GM12892 (cell line): ENCODE measurements around the gene FAM221A.
"Not testable (repeated sequence)": the region's sequence is repeated elsewhere in the genome, so short reads cannot be mapped to it uniquely, and the experiment has no call there.

Experiments
- DNase-seq: peaks from one replicate; pipeline ENCODE4 v3.0.0; 2011; ENCODE audit not compliant: insufficient read length
- FAIRE-seq: peaks from 2 replicates; lab custom pipeline; 2011; peaks lifted over from hg19 to GRCh38; lab: Jason Lieb, UNC
- POLR2A ChIP-seq: IDR thresholded peaks from 2 replicates; pipeline ENCODE4 v1.6.1; 2011; ENCODE audit warnings: low read depth, low read length, control low read depth
- POLR2AphosphoS5 ChIP-seq: IDR thresholded peaks from 2 replicates; pipeline ENCODE4 v1.6.1; 2011; ENCODE audit warnings: low read depth, low read length, control low read depth
- TAF1 ChIP-seq: IDR thresholded peaks from 2 replicates; pipeline ENCODE4 v1.6.1; 2011; ENCODE audit warnings: low read depth, mild to moderate bottlenecking, control low read depth, low read length, borderline replicate concordance

The FAM221A gene

GRCh38 chr7:23672033-23672432, 8.0 kb upstream of the FAM221A start:
- DNase-seq (no peak), FAIRE-seq (no peak)
- TF ChIP-seq TAF1 (no peak), POLR2A (no peak)

DNA sequence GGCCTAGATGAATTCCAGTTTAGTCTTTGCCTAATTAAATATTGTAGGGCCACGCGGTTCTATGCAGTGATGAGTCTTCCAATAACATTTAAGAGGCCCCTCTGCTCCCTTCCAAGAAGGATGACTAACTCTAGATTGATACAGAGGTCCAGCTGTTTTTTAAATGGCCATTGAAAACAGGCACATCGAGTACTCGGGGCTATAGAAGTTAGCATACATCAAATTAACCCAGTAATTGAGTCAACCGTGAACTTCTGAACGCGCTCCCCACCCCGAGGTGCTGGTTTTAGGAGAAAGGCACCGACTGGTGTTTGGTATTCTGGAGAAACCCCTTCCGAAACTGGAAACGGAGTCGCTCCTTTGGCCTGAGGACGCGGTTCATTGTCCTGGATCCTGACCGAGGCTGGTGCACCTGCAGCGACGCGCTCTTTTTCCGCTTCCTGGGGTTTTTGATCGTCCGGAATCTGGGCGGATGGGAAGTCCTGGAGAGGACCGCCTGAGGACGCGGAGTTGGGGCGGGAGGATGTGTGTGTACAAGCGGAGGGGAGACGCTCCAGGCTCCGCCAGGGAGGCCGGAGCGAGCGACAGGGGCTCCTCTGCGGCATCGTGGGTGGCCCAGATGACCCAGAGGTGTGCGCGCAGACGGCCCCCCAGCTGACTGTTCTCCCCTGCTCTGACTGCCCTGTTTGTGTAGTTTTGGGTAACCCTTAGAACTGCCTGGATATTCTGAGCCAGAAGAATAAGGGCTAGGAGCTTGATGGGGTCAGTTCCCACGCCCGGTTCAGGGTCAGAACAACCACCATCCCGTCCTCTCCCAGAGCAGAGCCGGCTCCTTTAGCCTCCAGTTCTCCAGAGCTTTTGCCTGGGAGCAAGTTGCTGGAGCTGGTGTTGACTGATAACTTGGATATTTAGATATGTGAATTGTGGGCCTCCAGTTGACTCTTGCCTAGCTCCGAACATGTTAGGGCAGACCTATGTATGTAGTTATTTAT, 711 bp downstream of the FAM221A start:
- FAIRE-seq (peak; percentile 67), DNase-seq (peak; percentile 31)
- TF ChIP-seq TAF1 (0 out of 2 replicates have a peak, but pooled peaks have one; percentile 42), POLR2AphosphoS5 (no peak)

DNA sequence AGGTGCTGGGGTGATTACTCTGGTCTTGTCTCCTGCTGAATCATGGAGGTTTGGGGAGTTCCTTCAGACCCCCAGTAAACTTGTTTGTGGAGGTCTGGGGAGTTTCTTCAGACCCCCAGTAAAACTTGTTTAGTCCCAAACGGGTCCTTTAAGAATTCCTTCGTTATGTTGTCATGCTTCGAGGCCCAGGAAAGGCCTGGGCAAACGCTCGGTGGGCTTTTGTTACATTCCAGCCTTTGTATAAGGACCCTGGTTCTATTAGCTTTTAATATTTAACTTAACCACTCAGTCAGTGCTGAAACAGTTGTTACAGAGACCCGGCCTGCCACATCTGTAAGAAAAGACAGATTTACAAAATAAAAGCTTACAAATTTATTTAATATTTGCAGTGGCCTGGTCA, 4.0 kb downstream of the FAM221A start:
- DNase-seq, FAIRE-seq: not testable (repeated sequence)

- TF ChIP-seq POLR2AphosphoS5: no peak
- no peak for TF ChIP-seq POLR2A
- no peak for TF ChIP-seq TAF1
- DNase-seq: no peak
- no peak for FAIRE-seq
These were observed 5.7 kb downstream of the FAM221A start for GRCh38 chr7:23685731-23686130.

GRCh38 chr7:23687011-23687410, 7.0 kb downstream of the FAM221A start:
- TF ChIP-seq TAF1: no peak
- TF ChIP-seq POLR2AphosphoS5: no peak
- no peak for TF ChIP-seq POLR2A
- no peak for FAIRE-seq
- DNase-seq: no peak

DNA sequence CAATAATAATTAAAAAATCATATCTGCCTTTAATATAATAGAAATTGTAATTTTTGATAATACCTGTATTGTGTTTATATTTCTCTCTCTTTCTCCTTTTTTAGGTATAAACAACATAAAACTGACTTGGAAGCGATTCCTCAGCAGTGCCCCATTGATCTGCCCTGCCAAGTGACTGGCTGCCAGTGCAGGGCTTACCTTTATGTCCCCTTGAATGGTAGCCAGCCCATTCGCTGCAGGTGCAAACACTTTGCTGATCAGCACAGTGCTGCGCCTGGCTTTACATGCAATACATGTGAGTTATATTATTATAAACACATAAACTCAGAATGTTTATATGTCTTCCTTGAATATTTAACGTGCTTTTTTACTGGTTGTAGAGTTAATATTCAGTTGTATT, 9.2 kb downstream of the FAM221A start:
- FAIRE-seq (no peak), DNase-seq (no peak)
- no peak for TF ChIP-seq POLR2A
- TF ChIP-seq TAF1: no peak
- no peak for TF ChIP-seq POLR2AphosphoS5

- DNase-seq (no peak), FAIRE-seq (no peak)
- TF ChIP-seq POLR2A: no peak
- TF ChIP-seq TAF1: no peak
- no peak for TF ChIP-seq POLR2AphosphoS5
These were observed 11.3 kb downstream of the FAM221A start for GRCh38 chr7:23691320-23691719.

GRCh38 chr7:23693224-23693623, 13.2 kb downstream of the FAM221A start:
- no peak for TF ChIP-seq TAF1
- TF ChIP-seq POLR2AphosphoS5: no peak
- no peak for TF ChIP-seq POLR2A

GRCh38 chr7:23696916-23697441, 17.0 kb downstream of the FAM221A start:
- DNase-seq (peak; percentile 4), FAIRE-seq (peak; percentile 69)
- TF ChIP-seq POLR2A: no peak
- TF ChIP-seq POLR2AphosphoS5: no peak
- no peak for TF ChIP-seq TAF1

More at GRCh38 chr7:23693224-23693623, 13.2 kb downstream of the FAM221A start:
- DNase-seq (no peak), FAIRE-seq (no peak)

DNA sequence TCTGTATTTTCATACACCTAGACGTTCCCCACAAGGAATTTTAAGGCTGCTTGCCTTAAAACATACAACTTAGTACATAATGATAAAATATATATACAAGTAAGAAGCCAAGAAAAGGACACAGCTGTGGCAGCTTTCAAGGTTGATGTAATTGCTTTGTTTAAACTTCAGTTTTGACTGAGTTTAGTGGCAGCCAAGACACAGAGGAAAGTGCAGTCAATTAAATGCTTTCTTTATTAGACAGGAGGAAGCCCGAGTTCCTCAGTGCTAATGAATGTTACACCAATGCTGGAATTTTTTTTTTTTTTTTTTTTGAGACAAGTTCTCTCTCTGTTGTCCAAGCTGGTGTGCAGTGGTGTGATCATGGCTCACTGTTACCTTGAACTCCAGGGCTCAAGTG, 18.8 kb downstream of the FAM221A start:
- FAIRE-seq: no peak
- TF ChIP-seq TAF1: no peak
- TF ChIP-seq POLR2A: no peak
- no peak for TF ChIP-seq POLR2AphosphoS5

GRCh38 chr7:23700046-23700445, 20.0 kb downstream of the FAM221A start:
- FAIRE-seq: no peak
- no peak for TF ChIP-seq POLR2AphosphoS5
- TF ChIP-seq POLR2A: no peak
- no peak for TF ChIP-seq TAF1
- no peak for DNase-seq

More for the DNA sequence above, 18.8 kb downstream of the FAM221A start:
- DNase-seq: no peak

DNA sequence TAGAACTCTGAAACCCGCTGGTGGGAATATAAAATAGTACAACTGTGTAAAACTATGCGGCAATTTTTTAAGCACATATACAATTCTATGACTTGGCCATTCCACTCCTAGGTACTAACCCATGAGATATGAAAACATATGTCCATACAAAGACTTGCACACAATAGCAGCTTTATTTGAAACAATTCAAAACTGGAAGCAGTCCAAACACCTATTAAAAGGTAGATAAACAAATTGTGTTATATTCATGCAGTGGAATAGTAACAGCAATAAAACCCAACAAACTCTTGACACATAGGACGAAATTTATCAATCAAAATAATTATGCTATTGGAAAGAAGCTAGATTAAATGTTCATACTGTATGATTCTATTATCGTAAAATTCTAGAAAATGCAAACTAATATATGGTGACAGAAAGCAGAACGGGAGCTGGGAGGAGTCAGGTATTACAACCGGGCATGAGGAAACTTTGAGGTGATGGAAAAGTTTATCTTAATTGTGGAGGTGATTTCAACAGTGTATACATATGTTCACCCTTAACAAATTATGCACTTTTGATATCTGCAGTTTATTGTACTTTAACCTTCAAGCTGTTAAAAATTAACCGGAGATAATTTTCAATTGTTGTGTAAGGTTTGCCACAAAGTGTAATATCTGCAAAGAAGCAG, 29.2 kb downstream of the FAM221A start:
- no peak for FAIRE-seq
- TF ChIP-seq TAF1 (no peak), POLR2AphosphoS5 (no peak), POLR2A (no peak)
- DNase-seq: no peak
